CD4-positive, alpha-beta T cell treated with Interleukin-12 subunit alpha and Interleukin-12 subunit beta, for 1 hour (primary cell): ENCODE data around the gene SATB1.

Experiments
- DNase-seq: peaks from one replicate; pipeline ENCODE4 v3.0.0-alpha.2; 2020

Gene SATB1

DNA sequence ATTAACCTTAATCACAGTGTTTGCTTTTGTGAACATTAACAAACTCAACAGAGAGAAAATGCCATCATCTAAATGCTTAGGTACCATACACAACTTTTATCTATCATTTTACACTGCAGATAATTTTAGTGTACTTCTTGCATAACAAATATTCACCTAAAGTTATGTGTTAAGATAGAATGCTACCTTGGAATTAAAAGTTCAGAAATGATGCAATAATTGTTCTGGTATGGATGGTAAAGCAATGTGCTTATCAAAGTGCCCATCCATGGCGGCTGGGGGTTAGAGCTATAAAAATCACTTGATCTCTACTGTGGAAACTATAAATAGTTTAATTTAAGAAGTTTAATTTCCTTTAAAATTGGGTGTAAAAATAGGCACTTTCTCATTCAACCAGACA, 28.7 kb downstream of the SATB1 start:
- DNase-seq, result no peak

DNA sequence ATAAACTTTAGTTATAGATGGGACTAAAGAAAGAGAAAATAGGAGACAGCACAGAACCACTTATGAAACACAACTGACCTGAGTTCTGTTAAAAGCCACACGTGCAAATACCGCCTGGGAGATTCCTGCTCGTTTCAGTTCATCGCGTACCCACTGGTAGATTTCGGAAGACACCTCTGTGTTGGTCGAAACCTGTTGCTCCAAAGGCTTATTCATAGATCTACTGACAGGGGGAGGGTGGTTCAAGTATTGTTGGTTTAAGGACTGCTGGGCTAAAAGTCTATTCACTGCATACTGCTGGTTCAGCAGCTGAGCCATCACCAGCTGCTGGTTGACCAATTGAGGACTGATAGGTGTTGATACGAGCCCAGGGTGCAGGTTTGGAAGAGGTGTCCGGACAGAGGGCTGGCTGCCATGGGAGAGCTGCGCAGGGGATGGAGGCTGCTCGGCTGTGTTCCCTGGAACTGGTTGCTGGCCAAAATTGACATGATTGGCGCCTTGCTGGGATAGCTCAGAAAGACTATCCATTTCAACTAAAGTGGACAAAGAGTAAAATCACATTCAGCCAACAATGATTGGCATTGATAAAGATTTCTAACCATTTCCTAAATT, 30.6 kb downstream of the SATB1 start:
- DNase-seq, result no peak

DNA sequence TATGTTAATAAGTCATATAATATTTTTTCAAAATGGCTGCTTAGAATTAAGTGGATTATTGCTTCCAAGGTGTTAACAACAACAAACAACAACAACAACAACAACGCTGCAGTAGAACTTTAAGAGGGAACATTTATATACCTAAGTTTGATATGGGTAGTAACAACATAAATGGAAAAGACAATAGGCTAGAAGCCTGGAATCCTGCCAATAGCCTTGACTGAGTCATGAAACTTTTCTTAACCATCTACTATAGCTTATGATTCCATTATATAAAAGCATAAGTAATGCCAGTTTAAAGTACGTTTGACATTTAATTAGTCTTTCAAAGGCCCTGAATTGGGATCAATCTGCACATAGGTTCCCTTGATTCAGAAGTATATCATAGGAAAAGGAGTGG, 31.2 kb downstream of the SATB1 start:
- DNase-seq, result no peak

DNA sequence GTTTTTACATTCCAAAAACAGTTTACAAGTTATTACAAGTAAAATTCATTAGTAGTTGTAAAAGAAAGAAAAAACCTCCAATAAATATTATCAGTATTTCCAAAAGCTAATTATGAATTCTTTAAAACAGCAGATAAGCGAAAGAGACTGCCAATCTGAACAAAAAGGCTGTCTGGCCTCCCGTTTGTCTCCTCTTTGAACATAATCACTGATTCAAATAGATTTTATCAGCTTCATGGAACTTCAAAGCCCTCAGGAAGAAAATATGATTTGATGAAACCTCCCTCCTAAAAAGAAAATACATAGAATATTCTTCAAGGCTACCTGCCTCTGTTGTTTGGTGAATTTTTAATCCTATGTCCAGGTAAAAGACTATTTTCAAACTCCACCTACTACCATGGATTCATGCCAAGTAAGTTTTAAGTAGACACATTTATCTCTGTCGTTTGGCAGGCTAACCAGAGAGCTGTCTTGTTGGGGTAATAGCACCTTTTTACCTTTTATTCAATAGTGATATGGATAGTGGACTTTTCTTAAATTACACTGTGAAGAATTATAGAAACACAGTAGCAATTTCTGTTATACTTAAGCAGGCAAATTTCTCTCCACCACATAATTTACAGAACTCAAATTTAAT, 35.0 kb downstream of the SATB1 start:
- DNase-seq, result no peak

DNA sequence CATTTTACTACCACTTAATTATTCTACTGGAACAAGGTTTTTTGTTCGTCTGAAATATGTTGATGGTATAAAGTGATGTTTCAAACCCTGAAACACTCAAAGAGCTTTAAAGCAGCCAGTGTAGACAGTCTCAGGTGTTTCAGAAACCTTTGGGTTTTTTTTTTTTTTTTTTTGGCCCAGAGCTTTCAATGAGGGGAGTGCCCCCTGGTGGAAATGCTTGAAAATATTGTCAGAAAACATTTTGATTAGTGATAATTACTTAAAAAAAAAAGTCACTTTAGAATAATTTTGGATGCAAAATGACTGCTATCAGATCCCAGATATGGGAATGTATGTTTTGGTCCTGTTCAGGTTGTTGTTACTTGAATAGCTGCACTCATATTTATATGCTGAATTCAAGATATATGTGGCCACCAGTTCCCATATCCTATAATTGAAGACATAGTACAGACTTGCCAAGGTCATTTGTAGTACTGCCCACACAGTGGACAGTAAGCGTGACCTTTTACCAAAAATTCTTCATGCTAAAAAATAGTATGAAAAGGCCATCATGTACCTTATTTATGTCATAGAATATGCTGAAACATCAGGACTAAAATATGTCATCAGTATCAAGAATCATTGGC, 35.9 kb downstream of the SATB1 start:
- peak; percentile 51 for DNase-seq

DNA sequence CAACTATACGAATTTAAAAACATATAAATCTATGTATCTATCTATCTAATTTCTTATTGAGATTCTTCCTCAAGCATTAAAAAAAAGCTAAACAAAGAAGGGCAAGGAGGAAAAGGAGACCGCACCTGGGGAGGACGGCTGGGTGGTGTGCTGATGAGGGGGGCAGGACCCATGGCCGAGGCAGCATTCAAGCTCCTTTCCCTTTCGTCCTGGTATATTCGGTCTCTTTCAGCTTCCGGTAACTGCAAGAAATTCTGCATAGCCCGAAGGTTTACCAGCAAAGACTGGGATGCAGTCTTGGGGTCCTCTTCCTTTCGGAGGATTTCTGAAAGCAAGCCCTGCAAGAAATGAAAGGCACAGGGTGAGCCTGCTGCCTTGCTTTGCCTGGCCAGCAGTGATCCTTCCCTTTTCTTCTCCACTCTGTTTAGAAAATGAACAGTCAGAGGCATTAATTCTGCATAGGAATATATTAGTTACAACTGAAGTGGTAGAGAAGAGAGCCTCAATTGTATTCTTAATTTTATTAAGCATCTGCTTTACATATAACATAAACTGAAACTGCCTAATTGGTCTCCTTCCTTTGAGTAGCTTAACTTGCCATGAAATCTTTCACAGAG, 38.8 kb downstream of the SATB1 start:
- no peak for DNase-seq

DNA sequence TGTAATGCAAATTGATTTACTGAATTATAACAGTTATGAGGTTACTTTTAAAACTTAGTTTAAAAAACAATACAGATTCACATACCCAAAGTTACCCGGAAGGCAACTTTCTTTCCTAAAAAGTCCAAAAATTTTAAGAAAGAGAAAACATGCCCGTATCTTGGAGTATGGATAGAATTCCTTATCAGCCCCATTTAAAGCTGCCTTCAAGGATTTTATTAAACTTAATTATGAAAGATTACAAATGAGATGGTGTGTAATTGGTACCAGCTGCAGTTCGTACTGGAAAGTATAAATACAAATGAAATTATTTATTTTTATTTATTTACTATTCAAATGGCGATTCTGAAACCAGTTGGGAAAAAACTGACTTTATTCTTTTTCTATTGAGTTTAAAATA, 39.4 kb downstream of the SATB1 start:
- no peak for DNase-seq

DNA sequence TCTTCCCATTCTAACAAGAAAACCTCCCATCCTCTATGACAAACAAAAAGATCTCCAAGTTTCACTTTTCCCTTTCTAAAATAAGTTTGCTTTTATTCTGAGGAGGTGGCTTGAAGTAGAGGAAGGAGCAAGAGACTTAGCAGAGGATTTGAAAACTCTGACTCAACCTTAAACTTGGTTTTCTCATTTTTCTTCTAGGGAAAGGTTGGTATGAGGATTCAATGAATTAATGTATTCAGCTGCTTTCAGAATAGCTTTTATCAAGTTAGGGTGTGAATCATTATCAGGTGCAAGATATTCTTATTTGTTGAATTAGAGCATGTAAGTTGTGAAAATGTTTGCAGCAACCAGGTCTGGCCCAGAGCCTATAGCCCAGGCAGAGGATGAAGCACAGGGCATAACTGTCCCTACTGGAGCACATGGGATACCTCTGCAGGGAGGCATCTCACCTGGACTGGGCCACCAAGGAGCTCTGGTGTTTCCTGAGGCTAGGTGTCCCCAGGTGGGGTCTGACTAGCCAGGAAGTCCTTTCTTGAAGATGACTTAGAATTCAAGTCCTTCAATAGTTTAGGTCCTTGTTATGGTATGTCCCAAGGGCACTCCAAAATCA, 42.3 kb downstream of the SATB1 start:
- no peak for DNase-seq

DNA sequence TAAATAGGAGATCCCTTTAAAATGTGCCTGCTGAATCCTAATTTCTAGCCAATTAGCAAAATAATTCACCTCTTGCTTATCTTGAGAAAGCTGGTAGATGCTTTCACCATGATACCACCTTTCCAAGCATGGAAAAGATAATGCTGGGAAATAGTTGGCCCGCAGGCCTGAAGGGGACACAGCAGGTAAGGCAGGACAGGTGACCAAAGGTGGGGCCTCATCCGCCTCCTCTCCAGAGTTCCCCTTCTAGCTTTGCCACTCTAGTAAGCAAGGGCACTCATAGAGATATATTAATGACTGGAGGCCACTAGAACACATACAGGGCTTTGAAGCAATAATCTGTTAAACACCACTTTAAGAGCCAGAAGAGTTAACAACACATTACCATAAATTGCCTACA, 45.5 kb downstream of the SATB1 start:
- DNase-seq, result no peak

DNA sequence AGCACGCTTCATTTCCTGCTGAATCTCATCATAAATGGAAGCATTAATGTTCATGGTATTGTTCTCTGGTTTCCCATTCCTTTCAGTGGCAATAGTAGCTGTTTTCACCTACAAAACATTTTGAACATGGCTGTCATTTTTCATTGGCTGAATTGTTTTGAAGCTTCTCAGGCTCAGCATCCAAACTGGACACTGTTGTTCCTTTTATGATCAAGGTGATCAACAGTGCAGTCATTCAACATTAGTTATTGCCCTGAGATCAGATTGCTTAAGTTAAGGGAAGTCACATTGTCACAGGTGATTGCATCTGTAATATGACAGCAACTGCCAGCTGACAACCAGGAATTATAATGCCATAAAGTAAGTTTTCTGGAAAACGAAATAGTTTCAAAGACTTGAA, 46.9 kb downstream of the SATB1 start:
- DNase-seq, result no peak

DNA sequence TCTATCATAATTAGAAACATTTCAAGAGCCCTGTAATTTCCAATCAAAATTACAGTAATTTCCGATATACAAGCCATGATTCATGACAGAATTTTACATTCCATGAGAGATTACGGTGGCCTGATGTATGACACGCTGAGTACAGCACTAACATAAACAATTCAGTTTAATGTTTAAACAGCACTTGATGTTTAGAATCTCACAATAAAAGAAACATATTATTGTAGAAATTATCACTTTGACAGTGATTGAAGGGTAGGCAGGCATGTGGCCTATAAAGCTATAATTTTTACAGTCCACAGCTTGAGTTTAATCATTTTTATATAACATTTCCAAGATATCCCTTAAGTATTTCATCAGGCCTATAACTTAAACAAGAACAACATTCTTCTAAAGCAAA, 48.5 kb downstream of the SATB1 start:
- DNase-seq, result no peak

DNA sequence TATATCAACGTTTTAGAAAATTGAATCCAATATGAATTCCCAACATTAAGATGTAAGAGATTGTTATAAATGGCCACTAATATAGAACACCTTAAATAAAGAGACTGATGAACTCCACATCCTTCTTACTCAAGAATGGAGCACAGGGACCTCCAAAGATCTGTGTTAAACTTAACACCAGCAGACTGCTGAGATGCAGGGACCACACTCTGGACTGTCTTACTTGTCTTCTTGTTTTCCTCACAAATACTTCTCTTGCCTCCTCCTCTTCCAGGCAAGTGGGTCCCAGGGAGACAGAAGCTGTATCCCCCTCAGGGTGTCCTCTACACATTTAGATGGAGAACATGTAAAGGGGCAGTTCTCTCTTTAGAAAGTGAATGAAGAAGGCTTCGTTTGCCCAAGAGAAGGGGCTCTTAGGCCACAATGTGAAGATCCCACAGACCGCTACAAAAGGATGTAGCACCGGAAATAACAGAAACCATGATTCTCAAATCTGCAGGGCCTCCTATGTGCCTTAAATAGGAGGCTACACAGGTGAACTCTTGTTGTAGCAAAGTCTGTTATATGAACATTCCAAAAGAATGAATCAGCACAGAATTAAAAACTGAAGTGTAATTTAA, 52.2 kb downstream of the SATB1 start:
- peak; percentile 25 for DNase-seq

DNA sequence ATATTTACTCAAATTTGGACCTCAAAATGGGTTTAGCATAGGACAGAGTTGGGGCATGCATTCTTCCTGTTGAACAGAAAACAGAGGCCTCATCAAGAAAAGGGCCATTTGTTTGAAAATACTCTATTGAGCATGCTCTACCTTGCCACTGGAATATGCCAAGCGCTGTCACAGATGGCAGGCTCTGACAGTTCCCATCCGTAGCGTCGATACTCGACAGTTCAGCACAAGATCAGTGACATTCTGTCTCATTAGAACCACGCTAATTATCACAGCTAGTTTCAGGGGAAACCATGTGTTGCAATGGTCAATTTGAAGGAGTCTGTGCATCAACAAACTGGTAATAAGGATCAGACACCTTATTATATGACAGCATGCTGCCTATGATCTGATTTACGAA, 54.5 kb downstream of the SATB1 start:
- DNase-seq, result no peak

DNA sequence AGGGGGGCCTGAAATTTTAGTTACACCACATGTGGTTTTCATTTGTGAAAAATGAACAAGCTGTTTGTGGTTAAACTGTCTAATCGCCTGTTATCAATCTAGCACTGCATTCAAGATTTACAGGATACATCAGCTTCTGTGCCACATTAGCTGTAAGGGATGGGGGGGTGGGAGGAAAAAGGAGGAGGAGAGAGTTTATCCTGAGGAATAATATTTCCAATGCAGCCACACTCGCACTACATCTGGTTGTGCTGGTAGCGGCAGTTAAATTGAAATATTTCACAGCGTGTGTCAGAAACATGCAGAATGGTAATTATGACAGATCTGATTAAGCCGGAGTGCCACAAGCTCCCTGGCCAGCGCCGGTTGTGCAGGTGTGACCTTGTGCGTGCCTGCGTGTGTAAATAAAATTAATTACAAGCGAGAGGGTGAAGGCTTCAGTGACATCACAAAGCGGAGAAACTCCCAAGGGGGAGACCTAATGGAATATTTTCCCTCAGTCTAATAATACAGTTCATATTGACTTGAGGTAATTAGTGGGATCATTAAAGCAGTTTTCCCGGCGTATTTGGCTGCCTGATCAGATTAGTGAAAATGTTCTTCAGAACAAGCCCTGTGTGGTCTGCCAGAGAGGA, 55.5 kb downstream of the SATB1 start:
- no peak for DNase-seq

DNA sequence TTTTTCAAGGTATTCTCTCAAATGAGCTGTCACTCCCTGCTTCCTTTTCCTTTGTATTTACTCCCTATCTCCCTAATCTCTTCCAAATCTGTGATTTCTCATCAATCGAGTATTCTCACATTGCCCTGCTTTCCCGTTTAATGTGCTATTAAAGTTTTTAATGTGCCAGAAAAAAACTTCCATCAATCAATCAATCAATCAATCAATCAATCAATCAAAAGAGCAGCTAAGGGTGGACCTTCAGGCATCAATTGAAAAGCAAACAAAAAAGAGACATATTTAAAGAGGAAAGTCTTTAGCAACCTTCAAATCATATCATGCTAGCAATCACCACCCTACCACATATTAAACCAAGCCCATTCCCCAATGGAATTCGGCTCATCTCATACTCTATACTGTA, 58.9 kb downstream of the SATB1 start:
- DNase-seq, result no peak

DNA sequence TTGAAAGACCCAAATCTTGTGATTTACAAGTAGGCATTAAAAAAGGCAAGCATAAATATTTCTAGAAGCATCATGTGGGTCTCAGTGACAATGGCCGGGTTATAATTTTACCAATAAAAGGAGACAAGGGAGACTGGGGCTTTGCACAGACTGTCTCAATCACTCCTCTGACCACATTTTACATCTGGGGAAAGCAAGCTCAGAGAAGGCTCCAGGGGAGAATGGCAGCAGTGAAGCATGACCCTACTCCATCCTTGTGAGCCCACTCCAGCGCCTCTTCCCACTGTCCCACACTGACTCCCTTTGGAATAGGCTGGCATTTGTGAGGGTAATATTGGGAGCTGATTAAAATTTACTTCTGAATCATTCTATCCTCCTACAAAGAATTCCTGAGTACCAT, 61.8 kb downstream of the SATB1 start:
- DNase-seq, result no peak

DNA sequence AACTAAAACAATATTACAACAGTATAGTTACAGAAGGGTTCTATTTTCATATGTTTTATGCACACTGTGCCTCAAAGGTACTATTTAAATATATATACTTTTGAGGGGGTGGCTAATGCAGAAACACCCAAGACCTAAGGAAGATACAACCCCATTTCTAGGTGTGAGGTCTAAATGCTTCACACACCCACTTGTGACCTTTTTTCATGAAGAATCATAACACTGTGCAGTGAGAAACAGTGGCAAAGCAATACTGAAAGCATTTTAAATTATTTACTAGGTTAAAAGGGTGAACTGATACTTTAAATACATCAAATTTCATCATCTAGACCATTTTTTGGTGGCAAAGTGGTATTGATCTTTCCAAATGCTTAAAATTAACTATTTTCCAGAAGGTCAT, 67.4 kb downstream of the SATB1 start:
- no peak for DNase-seq

DNA sequence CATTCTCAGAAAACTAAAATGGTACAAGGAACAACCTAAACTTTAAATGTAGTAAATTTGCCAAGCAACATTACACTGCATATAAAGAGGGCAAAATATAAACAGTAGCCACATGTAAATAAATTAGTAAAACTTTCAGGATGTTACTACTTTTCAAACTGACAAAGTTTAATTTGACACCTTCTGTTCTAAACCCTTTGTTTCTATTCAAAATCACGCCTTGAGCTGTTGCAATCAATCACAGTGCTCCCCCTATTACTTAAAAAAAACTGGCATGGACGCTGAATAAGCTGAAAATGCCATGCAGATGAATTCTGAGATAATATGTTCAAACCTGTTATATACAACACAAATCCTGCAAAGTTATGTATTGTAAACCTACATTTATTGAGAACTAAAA, 69.3 kb downstream of the SATB1 start:
- no peak for DNase-seq

DNA sequence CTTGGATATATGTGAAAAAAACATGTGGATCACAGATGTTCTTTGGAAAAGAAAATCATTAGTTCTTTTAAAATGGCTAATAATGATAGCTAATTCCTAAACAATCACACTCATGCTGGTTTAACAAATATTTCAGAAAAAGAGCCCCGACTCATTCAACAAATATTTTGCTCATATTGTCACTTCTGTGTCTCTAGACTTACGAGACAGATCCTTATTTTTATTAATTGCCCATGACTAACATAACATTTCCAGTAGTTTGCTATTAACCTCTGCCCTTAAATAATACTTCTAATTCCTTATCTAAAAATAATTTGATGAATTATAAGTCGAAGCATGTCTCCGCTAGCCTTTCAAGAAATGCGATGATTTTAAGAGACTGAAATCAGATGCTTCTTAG, 70.4 kb downstream of the SATB1 start:
- DNase-seq, result no peak

DNA sequence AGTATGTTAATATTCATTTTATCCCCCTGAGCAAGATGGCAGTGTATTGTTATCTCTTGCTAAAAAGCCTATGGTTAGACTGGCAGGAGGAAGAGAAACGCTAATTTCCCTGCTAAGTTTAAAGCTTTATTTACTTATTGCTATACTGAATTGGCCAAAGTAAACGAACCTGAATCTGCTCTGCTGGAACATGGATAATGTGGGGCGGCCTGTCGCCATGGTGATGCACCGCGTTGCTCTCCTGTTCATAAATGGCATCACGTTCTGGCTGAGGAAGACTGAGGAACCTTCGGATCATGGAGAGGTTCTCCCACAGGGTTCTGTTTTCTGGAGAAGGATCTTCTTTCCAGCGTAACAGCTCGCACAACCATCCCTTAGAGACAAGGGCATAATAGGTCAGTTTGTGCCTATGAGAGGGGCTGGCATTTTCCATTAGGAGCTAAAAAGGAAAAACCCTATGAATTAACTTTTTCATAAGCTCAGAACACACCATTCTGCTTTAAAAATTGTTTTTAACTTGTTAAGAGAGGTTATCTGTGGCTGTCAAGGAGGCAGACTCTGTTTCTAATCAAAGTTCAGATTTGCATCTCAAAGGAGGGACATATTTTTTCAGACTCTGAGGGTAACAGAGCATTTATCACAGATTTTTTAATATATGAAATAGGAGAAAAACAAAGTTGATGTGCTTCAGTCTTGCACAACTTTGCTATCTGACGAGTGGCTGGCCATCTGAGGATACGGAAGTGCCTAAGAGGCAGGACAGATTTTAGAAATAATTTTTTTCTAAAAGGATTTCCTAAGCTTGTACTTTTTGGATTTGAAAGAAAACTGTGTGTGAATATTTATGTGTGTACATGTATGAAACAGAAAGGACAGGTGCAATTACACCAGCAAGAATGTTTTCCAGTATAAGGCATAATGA, 73.1 kb downstream of the SATB1 start:
- DNase-seq, result no peak

DNA sequence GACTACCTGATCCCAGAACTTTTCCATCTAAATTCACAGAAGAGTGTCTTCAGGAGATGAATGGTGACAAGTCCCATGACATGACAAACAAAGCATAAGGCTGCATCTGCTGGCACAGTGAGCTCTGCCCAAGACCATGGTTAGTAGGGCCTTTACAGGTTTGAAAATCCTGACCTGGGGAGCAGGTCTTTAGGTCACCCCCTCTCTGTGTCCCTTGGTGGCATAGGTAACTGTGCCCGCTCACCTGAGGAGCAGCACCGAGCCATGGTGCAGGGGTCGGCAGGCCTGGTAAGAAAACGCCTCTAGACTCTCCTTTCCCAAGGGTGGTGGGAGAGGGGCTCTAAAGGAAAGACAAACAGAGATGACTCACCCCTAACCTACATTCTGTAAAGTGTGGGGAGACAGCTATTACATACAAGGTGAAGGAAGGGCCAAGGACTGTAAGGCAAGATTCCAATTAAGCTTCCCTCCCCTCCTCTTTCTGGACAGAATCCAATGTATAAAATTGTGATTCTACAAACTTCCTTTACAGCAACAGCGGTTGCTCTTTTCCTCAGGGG, 74.0 kb downstream of the SATB1 start:
- DNase-seq, result no peak
